SKM-1 (cell line): Measurements from ENCODE around the gene PDIK1L.
A peak's percentile ranks its signal among the peaks of the same experiment; 100 is the strongest.

Experiments used
- DNase-seq: peaks from one replicate; lab custom pipeline; 2025; ENCODE audit not compliant: unreplicated experiment; lab: John Stamatoyannopoulos, UW

The PDIK1L gene

DNA sequence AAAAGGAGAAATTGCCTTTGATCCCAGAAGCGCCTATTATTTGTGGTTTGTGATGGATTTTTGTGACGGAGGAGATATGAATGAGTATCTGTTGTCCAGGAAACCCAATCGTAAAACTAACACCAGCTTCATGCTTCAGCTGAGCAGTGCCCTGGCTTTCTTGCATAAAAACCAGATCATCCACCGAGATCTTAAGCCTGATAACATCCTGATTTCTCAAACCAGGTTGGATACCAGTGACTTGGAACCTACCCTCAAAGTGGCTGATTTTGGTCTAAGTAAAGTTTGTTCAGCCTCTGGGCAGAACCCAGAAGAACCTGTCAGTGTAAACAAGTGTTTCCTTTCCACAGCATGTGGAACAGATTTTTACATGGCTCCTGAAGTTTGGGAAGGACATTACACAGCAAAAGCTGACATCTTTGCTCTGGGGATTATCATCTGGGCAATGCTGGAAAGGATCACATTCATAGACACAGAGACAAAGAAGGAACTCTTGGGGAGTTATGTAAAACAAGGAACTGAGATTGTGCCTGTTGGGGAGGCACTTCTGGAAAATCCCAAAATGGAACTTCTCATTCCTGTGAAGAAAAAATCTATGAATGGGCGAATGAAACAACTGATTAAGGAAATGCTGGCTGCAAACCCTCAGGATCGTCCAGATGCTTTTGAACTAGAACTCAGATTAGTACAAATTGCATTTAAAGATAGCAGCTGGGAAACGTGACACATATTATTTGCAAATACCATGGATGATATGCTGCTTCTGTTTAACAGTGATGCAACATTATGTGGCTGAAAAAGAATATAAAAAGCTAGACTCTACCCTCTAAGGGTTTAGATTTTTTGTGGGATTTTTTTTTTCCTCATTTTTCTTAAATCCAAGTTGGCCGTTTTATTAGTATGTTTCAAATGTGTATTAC is 10.5 kb downstream of the PDIK1L start:
- DNase-seq = no peak

DNA sequence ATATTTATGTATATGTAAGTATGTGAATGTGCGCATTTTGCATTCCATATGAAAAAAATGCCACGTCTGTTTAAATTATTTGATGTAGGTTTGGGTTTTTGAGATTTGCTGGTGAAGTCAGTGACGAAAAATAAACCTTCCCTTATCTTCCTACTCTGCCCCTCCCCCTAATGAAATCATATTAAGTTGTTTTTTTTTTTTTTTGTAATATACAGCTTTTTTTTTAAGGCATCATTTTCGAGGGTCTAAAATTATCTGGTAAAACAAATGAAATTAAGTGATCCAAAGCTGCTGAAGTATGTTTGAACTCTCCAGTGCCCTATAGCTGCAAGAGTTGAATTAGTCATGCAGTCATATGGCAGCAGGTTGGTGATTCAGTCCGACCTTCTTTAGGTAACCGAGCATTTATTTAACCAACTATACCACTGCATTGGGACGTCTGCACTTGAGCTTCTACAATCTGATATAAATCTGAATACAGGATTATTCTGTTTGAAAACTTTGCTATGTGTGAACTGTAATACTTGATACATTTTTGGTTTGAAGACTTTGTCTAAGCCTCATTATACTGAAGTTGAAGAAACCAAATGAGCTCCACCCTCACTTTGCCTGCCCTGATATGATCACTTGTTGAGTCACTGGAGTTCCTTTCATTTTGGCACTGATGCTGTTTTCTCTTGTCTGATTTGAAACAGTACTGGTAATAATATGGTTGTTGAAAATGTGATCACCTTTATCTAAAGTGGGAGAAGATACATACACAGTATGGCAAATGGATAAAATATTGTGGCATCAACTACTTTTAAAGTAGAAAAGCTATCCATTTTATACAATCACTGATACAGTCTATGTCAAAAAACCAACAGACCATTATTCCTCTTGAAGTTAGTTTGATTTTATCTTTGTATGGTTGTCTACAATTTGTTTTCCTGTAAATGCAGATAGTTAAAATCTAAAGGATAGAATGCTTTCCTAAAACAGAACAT is 11.7 kb downstream of the PDIK1L start:
- DNase-seq = no peak

DNA sequence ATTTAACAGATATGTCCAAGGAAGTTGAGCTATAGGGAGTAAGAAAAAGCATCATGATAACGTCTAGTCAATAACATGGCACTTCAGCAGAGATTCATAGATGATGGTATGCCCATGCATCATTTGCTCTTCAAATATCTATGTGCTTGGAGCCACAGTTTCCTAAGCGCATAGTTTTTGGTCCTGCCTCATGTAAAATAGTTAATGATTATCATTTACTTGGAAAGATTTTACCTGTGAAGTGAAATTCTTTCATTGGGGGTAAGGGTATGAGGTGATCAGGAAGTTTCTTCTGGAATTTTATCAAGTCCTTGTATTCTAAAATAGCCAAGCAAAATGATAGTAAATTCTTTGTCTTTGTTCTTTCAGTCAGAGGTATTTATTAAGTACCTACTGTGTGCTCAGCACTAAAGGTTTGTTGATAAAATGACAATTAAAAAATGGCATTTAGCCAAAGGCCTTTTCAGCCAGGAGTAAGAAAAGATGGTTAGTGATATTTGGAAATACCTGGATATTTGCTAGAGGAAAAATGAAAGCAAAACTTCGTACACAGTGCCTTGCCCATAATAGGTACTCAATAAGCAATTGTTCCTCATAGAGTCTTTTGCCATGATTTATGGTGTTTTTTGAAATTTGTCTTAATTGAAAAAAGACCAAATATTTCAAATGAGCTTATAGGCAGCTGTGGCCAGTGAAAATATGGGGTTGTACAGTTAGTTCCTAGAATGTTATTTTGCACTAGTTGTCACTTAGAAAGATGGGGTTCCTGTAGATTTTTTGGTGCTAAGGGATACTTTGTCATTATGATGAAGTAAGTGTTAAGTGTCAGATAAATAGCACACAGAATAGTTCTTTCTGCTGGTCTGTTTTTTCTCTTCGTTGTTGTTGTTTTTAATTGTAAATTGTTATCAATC is 13.1 kb downstream of the PDIK1L start:
- DNase-seq = no peak

DNA sequence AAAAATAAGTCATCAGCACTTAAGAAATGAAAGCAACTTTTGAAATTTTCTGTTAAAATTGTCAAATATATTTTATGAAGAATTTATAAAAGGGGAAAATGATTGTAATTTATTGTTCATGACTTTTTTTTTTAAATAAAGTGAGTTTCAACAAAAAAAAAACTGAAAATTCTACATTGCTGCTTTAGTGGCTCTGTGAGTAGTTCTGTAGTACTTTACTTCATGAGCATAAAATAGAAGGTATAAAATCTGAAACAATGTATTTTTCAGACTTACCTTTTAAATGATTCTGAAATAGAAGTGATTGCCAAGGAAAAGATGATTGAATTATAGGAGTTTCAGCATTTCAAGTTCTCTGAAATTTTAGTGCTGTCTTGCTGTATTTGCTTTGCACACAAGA is 13.8 kb downstream of the PDIK1L start:
- no peak for DNase-seq

DNA sequence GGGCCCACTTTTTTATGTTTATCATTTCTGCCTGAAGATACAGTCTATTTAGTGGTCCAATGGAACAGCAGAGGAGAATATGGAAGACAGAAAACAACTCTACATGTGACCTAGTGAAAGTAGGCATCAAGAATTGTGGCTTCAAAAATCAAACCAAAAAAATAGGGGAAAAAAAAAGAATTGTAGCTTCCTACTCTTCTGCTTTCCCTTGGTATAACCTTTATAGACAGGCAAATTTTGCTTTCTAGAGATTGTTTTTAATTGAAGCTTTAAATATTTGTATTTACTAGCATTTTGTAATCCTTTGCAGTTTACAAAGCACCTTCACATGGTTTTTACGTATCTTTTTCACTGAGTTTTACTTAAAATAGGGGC is 14.3 kb downstream of the PDIK1L start:
- DNase-seq = no peak

DNA sequence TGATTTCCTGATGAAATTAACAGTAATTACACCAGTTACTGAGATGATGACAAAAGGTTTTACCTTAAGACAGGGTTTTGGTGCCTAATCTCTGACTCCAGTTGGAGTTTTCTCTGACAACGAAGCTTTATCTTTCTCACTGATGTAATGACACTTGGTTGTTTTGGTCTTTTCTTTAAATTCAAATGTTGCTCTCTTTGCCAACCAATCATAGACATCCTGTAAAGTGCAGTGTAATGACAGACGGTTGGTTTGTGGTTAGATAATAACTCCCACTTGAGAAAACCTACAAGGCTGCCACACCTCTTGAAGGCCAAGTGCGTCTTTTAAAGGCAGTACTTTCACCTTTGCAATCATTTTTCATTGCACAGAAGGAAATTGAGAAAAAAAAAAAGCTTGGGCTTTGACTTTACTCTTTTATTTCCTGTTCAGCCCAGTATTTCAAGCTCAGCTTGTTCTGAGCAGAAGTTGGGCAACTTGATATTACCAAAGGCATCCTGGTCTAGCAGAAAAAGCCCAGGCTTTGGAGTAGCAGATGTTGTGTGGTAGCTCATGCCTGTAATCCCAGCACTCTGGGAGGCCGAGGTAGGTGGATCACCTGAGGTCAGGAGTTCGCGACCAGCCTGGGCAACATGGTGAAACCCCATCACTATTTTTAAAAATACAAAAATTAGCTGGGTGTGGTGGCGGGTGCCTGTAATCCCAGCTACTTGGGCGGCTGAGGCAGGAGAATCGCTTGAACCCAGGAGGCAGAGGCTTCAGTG is 14.9 kb downstream of the PDIK1L start:
- peak; percentile 60 for DNase-seq

DNA sequence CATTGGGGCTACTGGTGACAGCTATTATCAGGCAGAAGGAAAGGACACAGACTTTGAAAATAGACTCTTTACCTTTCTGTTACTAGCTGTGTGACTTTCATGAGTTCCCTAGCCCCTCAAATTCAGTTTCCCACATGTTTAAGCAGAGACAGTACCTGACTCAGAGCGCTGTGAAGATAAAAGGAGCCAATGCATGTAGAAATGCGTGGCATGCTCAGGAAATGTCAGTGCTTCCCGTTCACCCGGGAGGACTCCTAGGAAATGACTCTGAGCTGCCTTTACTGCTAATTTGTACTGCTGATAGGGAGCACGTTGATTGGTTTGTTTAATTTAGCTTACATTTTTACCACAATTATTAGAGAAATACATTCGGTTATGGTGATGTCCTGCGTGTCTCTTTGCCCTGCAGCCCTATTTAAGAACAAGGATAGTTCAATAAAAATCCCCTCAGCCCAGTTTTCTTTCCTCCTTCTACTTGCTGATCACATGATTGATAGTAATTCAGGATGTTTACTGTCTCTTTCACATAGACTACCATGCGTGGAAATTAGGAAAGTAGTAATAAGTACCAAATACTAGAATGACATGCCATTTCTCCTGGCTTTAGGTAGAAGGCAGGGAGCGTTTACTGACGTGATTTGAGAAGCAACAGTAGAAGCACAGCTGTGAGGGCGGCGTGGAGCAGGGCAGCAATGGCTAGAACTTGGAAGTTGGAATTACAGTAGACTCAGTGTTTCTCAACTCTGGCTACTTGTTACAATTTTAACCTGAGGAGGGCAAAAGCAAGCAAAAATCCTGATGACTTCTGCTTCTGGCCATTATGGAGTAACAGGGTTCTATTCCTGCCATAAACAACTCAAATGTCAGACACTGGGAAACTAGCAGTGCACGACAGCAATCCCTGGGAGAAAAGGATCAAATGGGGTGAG is 15.9 kb downstream of the PDIK1L start:
- DNase-seq = no peak

DNA sequence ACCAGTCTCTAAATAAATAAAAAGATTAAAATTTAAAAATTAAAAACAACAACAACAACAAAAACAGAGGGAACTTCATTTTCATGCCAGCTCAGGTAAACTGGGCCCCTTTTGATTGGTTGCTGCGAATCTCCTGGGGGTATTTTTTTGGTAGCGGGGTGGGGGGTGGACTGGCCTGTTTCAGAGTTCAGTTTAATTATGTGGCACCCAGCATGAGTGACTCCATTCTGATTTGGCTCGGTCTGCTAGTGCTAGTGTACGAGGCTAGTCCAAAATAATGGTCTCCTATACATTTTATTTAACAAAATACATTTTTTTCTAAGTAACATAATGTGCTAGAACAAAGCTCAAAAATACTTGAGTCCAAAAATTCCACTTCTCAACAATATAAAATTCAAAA is 18.2 kb downstream of the PDIK1L start:
- no peak for DNase-seq

DNA sequence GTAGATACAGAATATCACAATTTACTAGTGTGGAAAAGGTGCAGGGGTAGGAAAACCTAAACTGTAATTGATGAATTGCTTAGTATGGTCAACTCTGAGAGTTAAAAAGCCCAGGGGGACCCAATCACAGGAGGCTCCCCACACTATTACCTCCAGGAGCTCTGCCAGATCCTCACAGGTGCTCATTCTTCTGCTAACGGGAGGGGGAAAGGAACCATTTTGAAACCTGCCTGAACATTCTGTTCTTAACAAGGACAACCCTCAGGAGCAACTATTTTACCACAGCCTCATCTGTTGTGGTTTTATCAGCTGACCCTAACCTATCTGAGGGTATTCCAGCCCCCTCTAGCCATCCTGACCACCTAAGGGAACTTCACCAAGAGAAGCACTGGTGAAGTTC is 19.1 kb downstream of the PDIK1L start:
- no peak for DNase-seq

DNA sequence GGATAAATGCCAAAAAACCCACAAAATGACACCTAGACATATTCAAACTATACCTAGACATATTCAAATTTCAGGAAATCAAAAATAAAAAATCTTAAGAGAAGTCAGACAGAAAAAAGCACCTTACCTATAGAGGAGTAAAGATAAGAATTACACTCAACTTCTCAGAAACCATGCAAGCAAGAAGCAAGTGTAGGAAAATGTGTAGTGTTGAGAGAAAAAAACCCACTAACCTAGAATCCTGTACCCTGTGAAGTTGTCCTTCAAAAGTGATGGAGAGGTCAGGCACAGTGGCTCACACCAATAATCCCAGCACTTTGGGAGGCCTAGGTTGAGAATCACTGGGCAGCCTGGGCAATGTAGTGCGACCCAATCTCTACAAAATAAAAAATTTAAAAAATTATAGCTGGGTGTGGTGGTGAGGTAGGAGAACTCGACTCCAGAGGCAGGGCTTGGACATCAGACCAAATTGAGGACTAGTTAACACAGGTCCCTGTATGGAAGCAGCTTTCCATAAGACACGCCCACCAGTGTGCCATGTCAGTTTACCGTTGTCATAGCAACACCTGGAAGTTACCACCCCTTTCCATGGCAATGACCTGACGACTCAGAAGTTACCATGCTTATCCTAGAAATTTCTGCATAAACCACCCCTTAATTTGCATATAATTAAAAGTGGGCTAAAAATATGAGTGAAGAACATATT is 20.7 kb downstream of the PDIK1L start:
- DNase-seq = no peak

DNA sequence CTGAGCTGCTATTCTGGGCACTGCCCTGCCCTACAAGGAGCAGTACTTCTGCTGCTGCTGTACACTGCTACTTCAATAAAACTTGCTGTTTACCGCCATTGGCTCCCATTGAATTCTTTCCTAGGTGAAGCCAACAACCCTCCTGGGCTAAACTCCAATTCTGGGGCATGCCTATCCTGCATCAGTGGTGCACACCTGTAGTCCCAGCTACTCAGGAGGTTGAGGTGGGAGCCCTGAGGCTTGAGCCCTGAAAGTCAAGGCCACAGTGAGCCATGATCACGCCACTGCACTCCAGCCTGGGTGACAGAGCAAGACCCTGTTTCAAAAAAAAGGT is 21.2 kb downstream of the PDIK1L start:
- DNase-seq = no peak

DNA sequence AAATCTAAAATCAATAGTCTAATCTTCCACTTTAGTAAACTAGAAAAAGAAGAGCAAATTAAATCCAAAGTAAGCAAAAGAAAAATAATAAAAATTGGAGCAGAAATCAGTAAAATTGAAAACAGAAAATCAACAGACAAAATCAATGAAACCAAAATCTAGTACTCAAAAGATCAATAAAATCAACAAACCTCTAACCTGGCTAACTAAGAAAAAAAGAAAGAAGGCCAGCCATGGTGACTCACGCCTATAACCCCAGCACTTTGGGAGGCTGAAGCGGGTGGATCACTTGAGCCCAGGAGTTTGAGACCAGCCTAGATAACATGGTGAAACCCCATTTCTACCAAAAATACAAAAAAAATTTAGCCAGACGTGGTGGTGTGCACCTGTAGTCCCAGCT is 22.8 kb downstream of the PDIK1L start:
- no peak for DNase-seq

DNA sequence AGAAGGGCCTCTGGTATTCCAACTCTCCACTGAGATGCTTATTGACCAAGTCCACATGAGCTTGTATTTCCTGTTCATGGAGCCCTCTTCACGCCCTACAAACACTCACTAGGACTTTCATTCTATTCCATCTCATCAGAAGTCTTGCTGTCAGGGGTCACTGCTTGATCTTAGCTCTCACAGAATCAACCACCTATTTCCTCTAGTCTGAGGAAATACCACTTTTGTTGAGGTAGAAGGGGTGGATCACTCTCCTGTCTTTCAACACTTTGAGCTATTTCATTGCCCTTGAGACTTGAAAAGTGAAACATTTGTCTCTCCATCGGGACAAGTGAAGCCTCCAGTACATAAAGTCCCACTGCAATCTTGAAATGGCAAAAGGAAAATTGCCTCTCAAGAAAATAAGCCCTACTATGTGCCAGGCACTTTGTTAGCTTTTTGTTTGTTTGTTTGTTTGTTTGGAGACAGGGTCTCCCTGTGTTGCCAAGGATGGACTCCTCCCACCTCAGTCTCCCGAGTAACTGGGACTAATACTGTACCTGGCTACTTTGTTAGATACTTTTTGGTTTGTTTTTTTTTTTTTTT is 27.4 kb downstream of the PDIK1L start:
- no peak for DNase-seq

DNA sequence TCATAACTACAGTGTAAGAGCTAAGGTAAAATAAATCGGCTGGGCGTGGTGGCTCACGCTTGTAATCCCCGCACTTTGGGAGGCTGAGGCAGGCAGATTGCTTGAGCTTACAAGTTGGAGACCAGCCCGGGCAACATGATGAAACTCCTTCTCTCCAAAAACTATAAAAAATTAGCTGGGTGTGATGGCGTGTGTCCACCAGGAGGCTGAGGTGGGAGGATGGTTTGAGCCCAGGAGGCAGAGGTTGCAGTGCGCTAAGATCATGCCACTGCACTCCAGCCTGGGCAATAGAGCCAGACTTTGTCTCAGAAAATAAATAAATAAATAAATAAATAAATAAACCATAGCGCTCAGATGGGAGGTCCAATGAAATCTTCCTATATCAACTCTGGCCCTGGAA is 30.5 kb downstream of the PDIK1L start:
- DNase-seq = no peak

DNA sequence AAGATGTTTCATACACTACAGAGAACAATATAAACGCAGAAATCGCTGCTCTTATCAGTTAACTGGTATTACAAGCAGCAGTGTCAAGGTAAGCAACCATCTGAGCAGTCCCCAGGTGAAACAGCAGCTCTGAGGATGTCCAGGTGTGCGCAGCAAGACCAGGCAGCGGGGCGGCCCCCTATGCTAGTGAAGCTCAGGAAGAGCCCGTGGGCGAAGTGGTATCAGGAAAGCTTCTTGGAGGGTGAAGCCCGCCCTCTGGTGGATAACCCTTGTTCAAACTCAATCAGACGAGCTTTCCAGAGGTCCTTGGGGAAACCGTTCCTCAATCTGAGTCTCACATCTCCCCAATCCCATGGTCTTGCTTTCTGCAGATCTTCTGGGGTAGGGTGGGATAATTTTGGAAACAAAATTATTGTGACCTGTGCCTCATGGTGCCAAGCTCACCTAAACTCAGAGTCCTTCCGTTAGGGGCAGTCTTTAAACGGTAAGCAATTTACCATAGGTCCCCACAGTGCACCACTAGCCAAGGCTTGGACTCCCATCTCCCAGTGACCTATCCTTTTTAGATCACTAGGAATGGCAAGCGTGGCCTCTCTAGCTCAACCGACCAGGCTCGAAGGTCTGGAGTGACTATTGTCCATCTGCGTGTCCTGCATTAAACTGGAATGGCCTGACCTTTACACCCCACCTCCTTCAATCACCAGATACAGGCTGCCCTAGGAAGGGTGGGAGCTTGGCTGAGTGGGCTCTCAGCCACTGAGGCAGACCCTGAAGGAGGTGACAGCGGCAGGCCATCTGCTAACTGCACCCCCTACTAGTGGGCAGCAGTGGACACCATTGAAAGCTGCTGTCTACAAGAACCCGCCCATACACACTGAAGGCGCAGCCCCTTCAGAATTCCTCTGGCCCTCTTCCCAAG is 33.7 kb downstream of the PDIK1L start:
- DNase-seq = peak; percentile 60

DNA sequence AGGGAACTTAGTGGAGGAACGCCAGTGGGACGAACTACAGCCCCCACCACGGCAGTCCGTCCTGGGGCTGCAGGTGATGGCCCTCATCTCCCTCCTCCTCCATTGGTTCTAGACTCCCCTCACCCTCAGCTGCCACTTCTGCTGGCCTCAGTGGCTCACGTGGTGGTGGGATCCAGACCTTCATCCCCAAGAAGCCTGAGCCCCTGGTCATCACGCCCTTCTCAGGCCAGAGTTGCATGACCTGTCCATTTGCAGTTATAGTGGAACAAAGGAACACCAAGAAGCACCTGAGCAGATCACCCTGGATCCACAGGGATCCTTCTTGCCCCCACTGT is 34.3 kb downstream of the PDIK1L start:
- DNase-seq = no peak

DNA sequence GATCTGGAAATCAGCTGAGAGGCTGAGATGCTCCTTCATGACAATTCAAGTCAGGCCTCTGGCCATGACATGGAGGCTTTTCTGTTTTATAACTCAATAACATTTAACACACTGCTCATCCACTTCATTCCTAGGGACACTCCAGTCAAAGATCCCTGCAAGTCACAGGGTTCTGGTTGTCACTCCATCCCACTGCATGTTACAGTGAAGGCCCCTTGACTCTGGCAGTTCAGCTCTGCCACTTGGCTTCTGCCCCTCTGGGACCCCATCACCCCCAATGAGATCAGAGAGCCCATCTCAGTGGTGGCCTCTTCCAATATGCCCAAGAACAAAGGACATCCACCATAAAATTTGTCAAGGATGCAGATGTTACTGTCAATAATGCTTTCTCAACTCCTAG is 37.3 kb downstream of the PDIK1L start:
- DNase-seq = no peak
